ENCODE results near the gene PLAC9. TPM values are rescaled to one million over a fixed set of nuclear protein-coding genes. Genes with fewer than 3 reads are reported as not detected.

PLAC9 gene
- total RNA-seq, 1 experiment from 2014 or later, result 7.3 TPM

GRCh38 chr10:80155696-80156215, 23.2 kb downstream of the PLAC9 start (continued):
- TF ChIP-seq ZBTB43 (CRISPR knock-in tag; IDR thresholded peaks at IDR 0.05), result no peak

- Mint-ChIP-seq H3K4me3 (no peak overlapping the region), H3K4me1 (peaks cover 8% of the 10 kb centered on the region), H3K27ac (no peak overlapping the region), H3K9me3 (no peaks in the 10 kb centered on the region), H3K36me3 (peaks cover 44% of the 10 kb centered on the region), H3K27me3 (ENCODE audit: low read depth) (no peaks in the 10 kb centered on the region)
- TF ChIP-seq, protein P1, sequence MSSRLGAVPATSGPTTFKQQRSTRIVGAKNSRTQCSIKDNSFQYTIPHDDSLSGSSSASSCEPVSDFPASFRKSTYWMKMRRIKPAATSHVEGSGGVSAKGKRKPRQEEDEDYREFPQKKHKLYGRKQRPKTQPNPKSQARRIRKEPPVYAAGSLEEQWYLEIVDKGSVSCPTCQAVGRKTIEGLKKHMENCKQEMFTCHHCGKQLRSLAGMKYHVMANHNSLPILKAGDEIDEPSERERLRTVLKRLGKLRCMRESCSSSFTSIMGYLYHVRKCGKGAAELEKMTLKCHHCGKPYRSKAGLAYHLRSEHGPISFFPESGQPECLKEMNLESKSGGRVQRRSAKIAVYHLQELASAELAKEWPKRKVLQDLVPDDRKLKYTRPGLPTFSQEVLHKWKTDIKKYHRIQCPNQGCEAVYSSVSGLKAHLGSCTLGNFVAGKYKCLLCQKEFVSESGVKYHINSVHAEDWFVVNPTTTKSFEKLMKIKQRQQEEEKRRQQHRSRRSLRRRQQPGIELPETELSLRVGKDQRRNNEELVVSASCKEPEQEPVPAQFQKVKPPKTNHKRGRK (CRISPR knock-in tag; IDR thresholded peaks at IDR 0.05; ENCODE audit: borderline replicate concordance), result no peak
- TF ChIP-seq AFF4 (CRISPR knock-in tag; IDR thresholded peaks at IDR 0.05; ENCODE audit: borderline replicate concordance) (no peak), AR (CRISPR knock-in tag; IDR thresholded peaks at IDR 0.05) (no peak), CBFB (CRISPR knock-in tag; IDR thresholded peaks at IDR 0.05; ENCODE audit: low read depth) (no peak)
- ATAC-seq (no peak), DNase-seq (ENCODE audit: low spot score) (no peak)
- ChIA-PET POLR2A (no interaction called here), CTCF (interaction anchor here (3.0 kb wide), 1 partner anchor 12 kb away, joined by 10 read pairs; no protein-coding TSS in a partner anchor)
Observed at GRCh38 chr10:80156216-80156615, 23.7 kb downstream of the PLAC9 start.

- no peaks in the 10 kb centered on the region for H3K27me3 Mint-ChIP-seq (ENCODE audit: low read depth)
- peaks cover 50% of the 10 kb centered on the region for H3K36me3 Mint-ChIP-seq
- ChIA-PET POLR2A (no interaction called here), CTCF (no interaction called here)
- DNase-seq (ENCODE audit: low spot score), result no peak
- H3K4me1 Mint-ChIP-seq, result peaks cover 18% of the 10 kb centered on the region
- H3K27ac Mint-ChIP-seq, result no peak overlapping the region; the same call in 1 of the 2 replicates
- ATAC-seq, result no peak
- H3K4me3 Mint-ChIP-seq, result no peak overlapping the region
- no peaks in the 10 kb centered on the region for H3K9me3 Mint-ChIP-seq
- no peak for TF ChIP-seq MXD4 (CRISPR knock-in tag; IDR thresholded peaks at IDR 0.05; ENCODE audit: borderline replicate concordance)
- TF ChIP-seq AFF4 (CRISPR knock-in tag; IDR thresholded peaks at IDR 0.05; ENCODE audit: borderline replicate concordance), result no peak
- TF ChIP-seq, protein P2, sequence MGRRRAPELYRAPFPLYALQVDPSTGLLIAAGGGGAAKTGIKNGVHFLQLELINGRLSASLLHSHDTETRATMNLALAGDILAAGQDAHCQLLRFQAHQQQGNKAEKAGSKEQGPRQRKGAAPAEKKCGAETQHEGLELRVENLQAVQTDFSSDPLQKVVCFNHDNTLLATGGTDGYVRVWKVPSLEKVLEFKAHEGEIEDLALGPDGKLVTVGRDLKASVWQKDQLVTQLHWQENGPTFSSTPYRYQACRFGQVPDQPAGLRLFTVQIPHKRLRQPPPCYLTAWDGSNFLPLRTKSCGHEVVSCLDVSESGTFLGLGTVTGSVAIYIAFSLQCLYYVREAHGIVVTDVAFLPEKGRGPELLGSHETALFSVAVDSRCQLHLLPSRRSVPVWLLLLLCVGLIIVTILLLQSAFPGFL (CRISPR knock-in tag; IDR thresholded peaks at IDR 0.05; ENCODE audit: borderline replicate concordance), result no peak
- no peak for TF ChIP-seq SMAD4 (CRISPR knock-in tag; IDR thresholded peaks at IDR 0.05)
- no peak for TF ChIP-seq ESRRA (CRISPR knock-in tag; IDR thresholded peaks at IDR 0.05; ENCODE audit: borderline replicate concordance)
- no peak for TF ChIP-seq ZBTB43 (CRISPR knock-in tag; IDR thresholded peaks at IDR 0.05)
- TF ChIP-seq ZNF423 (CRISPR knock-in tag; IDR thresholded peaks at IDR 0.05), result no peak
- no peak for TF ChIP-seq RORB (CRISPR knock-in tag; IDR thresholded peaks at IDR 0.05)
- no peak for TF ChIP-seq ELF4 (CRISPR knock-in tag; IDR thresholded peaks at IDR 0.05; ENCODE audit: low read depth)
- TF ChIP-seq GTF2I (CRISPR knock-in tag; conservative IDR thresholded peaks at IDR 0.05), result no peak
- no peak for TF ChIP-seq GRHL2 (CRISPR knock-in tag; IDR thresholded peaks at IDR 0.05; ENCODE audit: insufficient replicate concordance, severe bottlenecking)
- TF ChIP-seq TEAD1 (CRISPR knock-in tag; IDR thresholded peaks at IDR 0.05), result no peak
Observed at GRCh38 chr10:80157561-80157960, 25.0 kb downstream of the PLAC9 start.

Measured in WTC11 (cell line).